PC-9 (cell line): ENCODE results near the gene OAF.

ENCODE experiments used
- CTCF ChIP-seq: fragments of 200-600 bp; sonication (generic); conservative IDR thresholded peaks from 2 replicates; pipeline ENCODE4 v1.6.1; 2017; ENCODE audit warnings: mixed run types, antibody characterized with exemption, mild to moderate bottlenecking, moderate library complexity
- EZH2 ChIP-seq: fragments of 200-600 bp; sonication (generic); IDR thresholded peaks from 2 replicates; pipeline ENCODE4 v1.8.0; 2017; ENCODE audit warnings: antibody characterized with exemption, low read depth

- TF ChIP-seq CTCF: no peak
- TF ChIP-seq EZH2: no peak
Measured at GRCh38 chr11:120259988-120260565, 49.2 kb downstream of the OAF start.
